ENCODE measurements around the gene CFAP46.

DNA sequence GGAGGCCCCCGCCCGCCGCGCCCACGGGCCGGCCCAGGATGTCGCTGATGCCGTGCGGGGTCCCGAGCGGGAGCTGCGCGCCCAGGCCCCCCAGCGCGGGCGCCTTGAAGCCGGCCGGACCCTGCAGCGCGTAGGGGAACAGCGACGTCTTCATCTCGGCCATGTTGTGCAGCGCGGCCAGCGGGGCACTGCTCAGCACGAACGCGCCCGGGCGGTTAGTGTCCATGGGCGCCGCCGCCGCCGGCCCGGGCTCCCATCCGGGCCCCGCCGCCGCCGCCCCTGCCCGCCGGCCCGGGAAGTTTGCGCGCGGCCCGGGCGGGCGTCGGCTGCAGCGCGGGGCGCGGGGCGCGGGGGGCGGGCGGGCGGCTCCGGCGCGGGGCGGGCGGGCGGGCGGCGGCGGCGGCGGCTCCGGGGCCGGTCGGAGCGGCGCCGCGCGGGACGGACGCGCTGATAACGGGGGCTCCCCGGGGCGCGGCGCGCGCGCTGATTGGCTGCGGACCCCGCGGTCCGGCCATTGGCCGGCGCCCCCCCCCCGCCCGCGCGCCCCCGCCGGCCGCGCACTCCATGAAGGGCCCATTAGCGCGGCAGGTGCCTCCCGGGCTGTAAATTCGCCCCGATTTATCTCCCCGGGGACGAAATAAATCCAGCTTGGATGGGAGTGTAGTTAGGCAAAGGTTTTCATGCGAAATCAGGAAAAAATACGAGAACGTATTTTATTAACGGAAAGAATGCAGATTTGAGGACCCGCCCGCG lies 156.5 kb downstream of the CFAP46 start, which contains the start of gene NKX6-2:
- TF ChIP-seq ZNF785 (CRISPR knock-in tag; IDR thresholded peaks at IDR 0.05) = no peak
- no peak for TF ChIP-seq ELF2 (CRISPR knock-in tag; IDR thresholded peaks at IDR 0.05)
